Mesothelial cell of epicardium (in vitro differentiated cells): ENCODE measurements around the gene MCAT. TPM values are rescaled to one million over a fixed set of nuclear protein-coding genes. Genes with fewer than 3 reads are reported as not detected.

Source experiments
- DNase-seq, 2 experiments: peaks; one replicate each; pipeline ENCODE4 v3.0.0; 2021; ENCODE audit warnings: low spot score in 2 of 2; ENCODE audit not compliant: unreplicated experiment in 2 of 2
- H3K27ac Mint-ChIP-seq: 2 replicates; pipeline ENCODE4 v1.8.0; 2021; ENCODE audit warnings: mixed read lengths
- H3K27me3 Mint-ChIP-seq: 2 replicates; pipeline ENCODE4 v1.8.0; 2021; ENCODE audit warnings: low read depth, mixed read lengths
- H3K36me3 Mint-ChIP-seq: 2 replicates; pipeline ENCODE4 v1.8.0; 2021; ENCODE audit warnings: mixed read lengths
- H3K4me1 Mint-ChIP-seq: 2 replicates; pipeline ENCODE4 v1.8.0; 2021; ENCODE audit warnings: mixed read lengths
- H3K4me3 Mint-ChIP-seq: 2 replicates; pipeline ENCODE4 v1.8.0; 2021; ENCODE audit warnings: mild to moderate bottlenecking, moderate library complexity, mixed read lengths
- H3K9me3 Mint-ChIP-seq: 2 replicates; pipeline ENCODE4 v1.8.0; 2021; ENCODE audit warnings: mixed read lengths
- CTCF ChIP-seq: fragments of 200-600 bp; sonication (generic); IDR thresholded peaks from one replicate; pipeline ENCODE4 v1.5.0; 2021; ENCODE audit warnings: antibody characterized with exemption; ENCODE audit not compliant: unreplicated experiment
- total RNA-seq: library from RNA; stranded (reverse); gene quantifications from 3 replicates; pipeline ENCODE4 v1.2.1, GENCODE V29; 2021

The MCAT gene
- total RNA-seq, 1 donor from 2014 or later = 18.1 TPM

DNA sequence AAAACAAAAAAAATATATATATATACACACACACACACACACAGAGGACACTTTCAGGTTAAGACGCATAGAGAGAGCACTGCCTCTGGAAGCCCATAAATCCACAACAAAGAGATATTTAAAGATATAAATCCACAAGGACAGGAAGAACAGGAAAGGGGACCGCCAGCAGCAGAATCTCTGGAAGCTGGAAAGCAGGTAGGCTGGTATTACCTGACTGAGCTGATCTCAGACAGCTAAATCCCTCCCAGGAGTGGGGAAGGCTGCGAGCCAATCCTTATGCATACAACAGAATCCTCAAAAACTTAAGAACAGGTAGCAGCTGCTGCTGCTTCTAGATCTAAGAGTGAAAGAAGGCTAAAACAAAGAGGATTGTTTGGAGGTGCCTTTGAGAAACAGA lies 1.8 kb upstream of the MCAT start:
- Mint-ChIP-seq H3K36me3 (peaks cover 2% of the 10 kb centered on the region), H3K27me3 (no peaks in the 10 kb centered on the region), H3K4me1 (peaks cover 18% of the 10 kb centered on the region), H3K4me3 (peak overlapping the region; percentile 47), H3K27ac (peak overlapping the region; percentile 84), H3K9me3 (no peaks in the 10 kb centered on the region)
- DNase-seq = no peak
- no peak for TF ChIP-seq CTCF

DNA sequence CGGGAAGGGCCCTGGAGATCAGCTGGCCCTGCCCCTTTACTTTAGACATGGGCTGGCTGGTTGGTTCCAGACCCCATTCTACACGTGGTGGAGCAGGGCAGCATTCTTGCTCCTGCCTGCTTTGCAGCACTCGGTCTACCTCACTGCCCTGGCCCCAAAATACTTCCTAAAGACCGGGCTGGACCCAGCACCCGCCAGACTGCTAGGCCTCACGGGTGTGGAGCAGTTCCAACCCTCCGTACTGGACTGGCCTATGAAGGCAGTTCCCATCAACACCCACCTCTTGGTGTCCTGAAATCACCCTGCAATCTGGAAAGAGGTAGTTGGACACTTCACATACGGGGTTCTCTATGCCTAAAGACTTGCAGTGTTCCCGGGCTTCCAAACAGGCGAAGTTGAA lies 6.4 kb downstream of the MCAT start:
- Mint-ChIP-seq H3K36me3 (peaks cover 22% of the 10 kb centered on the region), H3K4me3 (no peak overlapping the region), H3K27ac (no peak overlapping the region), H3K9me3 (no peaks in the 10 kb centered on the region), H3K4me1 (peaks cover 1% of the 10 kb centered on the region), H3K27me3 (no peaks in the 10 kb centered on the region)
- DNase-seq = no peak
- no peak for TF ChIP-seq CTCF

GRCh38 chr22:43136255-43136654 lies 6.9 kb downstream of the MCAT start:
- H3K9me3 Mint-ChIP-seq = no peaks in the 10 kb centered on the region
- no peak overlapping the region for H3K4me3 Mint-ChIP-seq
- no peaks in the 10 kb centered on the region for H3K27me3 Mint-ChIP-seq
- TF ChIP-seq CTCF = peak; percentile 47
- H3K4me1 Mint-ChIP-seq = no peaks in the 10 kb centered on the region
- H3K36me3 Mint-ChIP-seq = peaks cover 22% of the 10 kb centered on the region
- no peak overlapping the region for H3K27ac Mint-ChIP-seq
- DNase-seq = peak; percentile 45 to 56

DNA sequence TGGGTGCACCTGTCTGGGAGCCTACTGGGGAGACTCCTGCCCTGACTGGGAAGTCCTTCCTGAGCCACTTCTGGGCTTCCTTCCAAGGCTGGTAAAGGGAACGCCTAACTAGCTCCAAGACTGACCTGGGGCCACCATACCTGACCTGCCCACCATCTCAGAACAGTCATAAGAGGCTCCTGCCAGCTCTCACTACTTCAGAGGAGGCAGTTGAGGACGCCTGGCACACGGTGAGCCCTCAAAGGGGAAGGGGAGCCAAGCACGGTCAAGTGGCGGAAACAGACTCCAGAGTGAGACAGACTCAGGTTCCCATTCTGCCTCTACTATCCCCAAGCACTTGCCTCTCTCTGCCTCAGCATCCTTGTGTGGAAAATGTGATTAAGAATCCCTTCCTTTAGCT lies 7.6 kb downstream of the MCAT start:
- DNase-seq = no peak
- no peak overlapping the region for H3K4me3 Mint-ChIP-seq
- H3K4me1 Mint-ChIP-seq = no peaks in the 10 kb centered on the region
- no peak for TF ChIP-seq CTCF
- no peak overlapping the region for H3K27ac Mint-ChIP-seq
- H3K9me3 Mint-ChIP-seq = no peaks in the 10 kb centered on the region
- no peaks in the 10 kb centered on the region for H3K27me3 Mint-ChIP-seq
- peaks cover 22% of the 10 kb centered on the region for H3K36me3 Mint-ChIP-seq

GRCh38 chr22:43134553-43134952 lies 8.6 kb downstream of the MCAT start:
- no peaks in the 10 kb centered on the region for H3K27me3 Mint-ChIP-seq
- no peaks in the 10 kb centered on the region for H3K4me1 Mint-ChIP-seq
- no peak overlapping the region for H3K27ac Mint-ChIP-seq
- peaks cover 19% of the 10 kb centered on the region for H3K36me3 Mint-ChIP-seq
- no peak for DNase-seq
- H3K9me3 Mint-ChIP-seq = no peaks in the 10 kb centered on the region
- TF ChIP-seq CTCF = no peak
- no peak overlapping the region for H3K4me3 Mint-ChIP-seq

DNA sequence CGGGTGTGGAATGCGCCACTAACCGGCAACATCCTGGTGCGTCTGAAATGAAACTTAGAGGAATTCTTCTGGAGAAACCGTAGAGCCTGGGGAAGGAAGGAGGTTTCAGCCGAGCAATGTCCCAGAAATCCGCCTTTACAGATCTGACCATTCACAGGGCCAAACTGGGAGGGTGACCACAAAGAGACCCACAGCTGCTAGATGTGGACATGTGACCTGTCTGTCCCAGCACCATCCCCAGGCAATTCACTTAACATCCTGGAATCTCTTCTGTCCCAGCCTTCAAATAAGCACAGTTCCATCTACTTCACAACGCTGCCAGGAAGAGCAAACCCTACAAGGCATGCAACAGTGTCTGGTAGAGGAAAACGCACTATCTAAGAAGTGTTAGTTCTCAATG lies 9.8 kb downstream of the MCAT start:
- no peak for TF ChIP-seq CTCF
- no peak for DNase-seq
- Mint-ChIP-seq H3K36me3 (peaks cover 19% of the 10 kb centered on the region), H3K27me3 (no peaks in the 10 kb centered on the region), H3K4me1 (peaks cover 7% of the 10 kb centered on the region), H3K27ac (no peak overlapping the region), H3K9me3 (no peaks in the 10 kb centered on the region), H3K4me3 (no peak overlapping the region)
